Chondrocyte (in vitro differentiated cells): ENCODE results near the gene CLCN1. TPM values are rescaled to one million over a fixed set of nuclear protein-coding genes. Genes with fewer than 3 reads are reported as not detected.

Source experiments
- DNase-seq: peaks from one replicate; pipeline ENCODE4 v3.0.0; 2021; ENCODE audit warnings: mixed read lengths, low spot score
- H3K27ac Mint-ChIP-seq: one replicate; pipeline ENCODE4 v1.8.0; 2021; ENCODE audit warnings: mild to moderate bottlenecking, moderate library complexity, mixed read lengths; ENCODE audit not compliant: unreplicated experiment
- H3K27me3 Mint-ChIP-seq: 2 replicates; pipeline ENCODE4 v1.8.0; 2021; ENCODE audit warnings: low read depth, mixed read lengths
- H3K36me3 Mint-ChIP-seq: 2 replicates; pipeline ENCODE4 v1.8.0; 2021; ENCODE audit warnings: low read depth, mixed read lengths
- H3K4me1 Mint-ChIP-seq: 2 replicates; pipeline ENCODE4 v1.8.0; 2021; ENCODE audit warnings: low read depth, mild to moderate bottlenecking, mixed read lengths
- H3K4me3 Mint-ChIP-seq: one replicate; pipeline ENCODE4 v1.8.0; 2021; ENCODE audit warnings: mild to moderate bottlenecking, moderate library complexity, mixed read lengths; ENCODE audit not compliant: unreplicated experiment
- H3K9me3 Mint-ChIP-seq: 2 replicates; pipeline ENCODE4 v1.8.0; 2021; ENCODE audit warnings: low read depth, mixed read lengths
- CTCF ChIP-seq: fragments of 200-600 bp; sonication (generic); IDR thresholded peaks from 2 replicates; pipeline ENCODE4 v1.5.0; 2021; ENCODE audit warnings: antibody characterized with exemption, mild to moderate bottlenecking, moderate library complexity
- total RNA-seq: library from RNA; stranded (reverse); gene quantifications from 3 replicates; pipeline ENCODE4 v1.2.1, GENCODE V29; 2021

The CLCN1 gene
- total RNA-seq, 1 donor from 2014 or later = not detected

- peak within 1 kb of the TSS; percentile 45 for H3K27ac Mint-ChIP-seq
- no peak for TF ChIP-seq CTCF
- DNase-seq = no peak
- H3K4me3 Mint-ChIP-seq = no peak within 1 kb of the TSS
- H3K36me3 Mint-ChIP-seq = no peaks in the 10 kb centered on the region
- H3K9me3 Mint-ChIP-seq = no peaks in the 10 kb centered on the region
- no peaks in the 10 kb centered on the region for H3K27me3 Mint-ChIP-seq
- peaks cover 22% of the 10 kb centered on the region for H3K4me1 Mint-ChIP-seq
These were observed 31.1 kb upstream of the CLCN1 start, which contains the start of gene TMEM139 for GRCh38 chr7:143284591-143285469. TSS of gene TMEM139 (plus strand) at chr7:143284958. CDS start at chr7:143285958, 1,000 bp downstream.

- H3K4me3 Mint-ChIP-seq = no peak overlapping the region
- H3K9me3 Mint-ChIP-seq = no peaks in the 10 kb centered on the region
- no peak for DNase-seq
- no peak for TF ChIP-seq CTCF
- H3K36me3 Mint-ChIP-seq = no peaks in the 10 kb centered on the region
- H3K4me1 Mint-ChIP-seq = peaks cover 25% of the 10 kb centered on the region
- peak overlapping the region; percentile 45 for H3K27ac Mint-ChIP-seq
- no peaks in the 10 kb centered on the region for H3K27me3 Mint-ChIP-seq
These were observed 30.5 kb upstream of the CLCN1 start for GRCh38 chr7:143285470-143285778.

GRCh38 chr7:143285806-143286521 is 29.9 kb upstream of the CLCN1 start:
- no peaks in the 10 kb centered on the region for H3K36me3 Mint-ChIP-seq
- no peak for DNase-seq
- peaks cover 30% of the 10 kb centered on the region for H3K4me1 Mint-ChIP-seq
- no peak for TF ChIP-seq CTCF
- H3K27ac Mint-ChIP-seq = no peak overlapping the region
- H3K9me3 Mint-ChIP-seq = no peaks in the 10 kb centered on the region
- H3K27me3 Mint-ChIP-seq = no peaks in the 10 kb centered on the region
- no peak overlapping the region for H3K4me3 Mint-ChIP-seq

GRCh38 chr7:143286522-143286890 is 29.4 kb upstream of the CLCN1 start:
- no peak for DNase-seq
- Mint-ChIP-seq H3K4me3 (no peak overlapping the region), H3K9me3 (no peaks in the 10 kb centered on the region), H3K36me3 (peaks cover 2% of the 10 kb centered on the region), H3K4me1 (peaks cover 35% of the 10 kb centered on the region), H3K27me3 (no peaks in the 10 kb centered on the region), H3K27ac (no peak overlapping the region)
- no peak for TF ChIP-seq CTCF

GRCh38 chr7:143287339-143287934 is 28.5 kb upstream of the CLCN1 start:
- Mint-ChIP-seq H3K9me3 (no peaks in the 10 kb centered on the region), H3K4me3 (peak overlapping the region; percentile 91), H3K27me3 (no peaks in the 10 kb centered on the region), H3K4me1 (peaks cover 36% of the 10 kb centered on the region), H3K36me3 (peaks cover 6% of the 10 kb centered on the region), H3K27ac (no peak overlapping the region)
- DNase-seq = no peak
- TF ChIP-seq CTCF = no peak
